Body of pancreas (tissue), 4 donors: ENCODE results near the gene BLOC1S1. TPM values are rescaled to one million over a fixed set of nuclear protein-coding genes. Genes with fewer than 3 reads are reported as not detected.
A peak's percentile ranks its signal among the peaks of the same experiment; 100 is the strongest.

Source experiments
- ATAC-seq: fragments of 150-250 bp; one replicate; pipeline ENCODE4 v1.9.1; 2016
- DNase-seq, 4 donors: peaks; one replicate each; pipeline ENCODE4 v3.0.0-alpha.2; 2019
- H3K27ac ChIP-seq, 4 donors: fragments of 200-600 bp; sonication (generic); 1 replicate in 3 of 4; 2 replicates in 1 of 4; pipeline versions ENCODE4 v1.5.1 to v1.6.1; 2016 to 2019; ENCODE audit warnings: mild to moderate bottlenecking in 1 of 4, mixed read lengths in 1 of 4, moderate library complexity in 1 of 4
- H3K27me3 ChIP-seq, 2 donors: fragments of 200-600 bp; sonication (generic); one replicate each; pipeline ENCODE4 v1.6.0; 2016; ENCODE audit warnings: mild to moderate bottlenecking in 1 of 2
- H3K36me3 ChIP-seq, 2 donors: fragments of 200-600 bp; sonication (generic); replicated peaks in 1 of 2; 2 replicates each; pipeline ENCODE4 v1.5.1; 2016; ENCODE audit warnings: low read depth in 2 of 2; ENCODE audit not compliant: insufficient read depth in 1 of 2
- H3K4me1 ChIP-seq: fragments of 200-600 bp; sonication (generic); one replicate; pipeline ENCODE4 v1.6.0; 2016
- H3K4me3 ChIP-seq, 2 donors: fragments of 200-600 bp; sonication (generic); 1 replicate in 1 of 2; 2 replicates in 1 of 2; pipeline ENCODE4 v1.5.1; 2016 to 2019
- H3K9me3 ChIP-seq, 3 donors: fragments of 200-600 bp; sonication (generic); 1 replicate in 2 of 3; 2 replicates in 1 of 3; pipeline ENCODE4 v1.5.1; 2016
- POLR2A ChIP-seq, 3 donors: fragments of 450-650 bp; IDR thresholded peaks; one replicate each; pipeline ENCODE4 v1.6.1; 2016; ENCODE audit warnings: antibody characterized with exemption in 3 of 3, mild to moderate bottlenecking in 2 of 3
- WGBS, 2 donors: methylation state at CpG; one replicate each; pipeline ENCODE4 v1.1.5; 2017; 5-methylcytosine and 5-hydroxymethylcytosine counted together
- intact Hi-C: fragments of 100-400 bp; cut with DNase I; formaldehyde crosslinking; loops from one replicate; pipeline ENCODE4 v1.15.1; 2023
- total RNA-seq, 2 donors: library from RNA; depleted of rRNA; stranded (reverse); fragments of >200 nt; gene quantifications; one replicate each; pipeline ENCODE4 v1.1.0, GENCODE V29; 2016
- TF ChIP-seq, protein P1 (sequence below), 7 experiments: fragments of 450-650 bp in 4 of 7; fragments of 200-600 bp in 3 of 7; sonication (generic) in 3 of 7; IDR thresholded peaks; one replicate each; pipeline ENCODE4 v1.5.1; 2016 to 2019; ENCODE audit warnings: antibody characterized with exemption in 7 of 7

Gene BLOC1S1
- total RNA-seq, 2 donors from 2014 or later = 86.1 to 105 TPM

DNA sequence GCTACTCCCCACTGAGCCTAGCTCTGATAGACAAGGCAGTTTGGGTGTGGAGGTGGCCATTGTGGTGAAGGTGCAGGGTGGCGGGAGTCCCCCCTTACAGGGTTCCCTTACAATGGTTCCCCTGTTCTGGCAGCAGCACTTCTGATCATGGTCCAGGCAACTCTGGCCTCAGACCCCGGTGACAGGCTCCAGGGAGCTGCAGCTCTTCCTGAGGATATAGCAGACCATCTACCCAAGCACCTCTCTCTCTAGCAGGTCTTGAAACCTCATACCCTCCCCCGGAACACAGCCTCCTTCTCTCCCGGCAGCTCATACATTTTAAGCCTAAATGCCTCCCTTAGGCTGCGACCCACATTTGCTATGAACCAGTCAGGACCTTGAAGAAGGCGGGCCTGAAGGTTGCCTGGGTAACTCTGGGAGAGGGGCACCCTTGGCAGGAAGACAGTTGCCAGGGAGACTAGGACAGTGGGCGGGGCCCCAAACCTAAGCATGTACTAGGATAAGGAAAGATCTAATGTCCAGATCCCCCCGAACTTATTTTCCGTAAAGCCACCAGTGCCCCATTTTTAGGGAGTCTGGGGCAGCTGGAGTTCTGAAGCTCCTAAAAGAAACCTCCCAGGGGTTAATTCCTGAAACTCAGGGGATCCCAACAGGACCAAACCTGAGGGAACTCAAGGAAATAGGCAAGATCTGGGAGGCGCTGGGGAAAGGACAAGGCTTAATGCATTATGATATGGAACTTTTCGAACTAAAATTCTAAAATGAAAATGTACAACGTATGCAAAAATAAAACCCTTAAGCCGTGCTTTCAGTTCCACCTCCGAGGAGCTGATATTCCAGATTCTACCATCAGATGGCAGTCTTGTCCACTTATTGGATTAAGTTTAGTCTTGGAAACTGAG is 22.5 kb downstream of the BLOC1S1 start:
- Histone ChIP-seq H3K27me3 (no peaks in the 10 kb centered on the region), H3K4me3 (peak overlapping the region in 1 of 2 donors; percentile 17), H3K27ac (peak overlapping the region; percentile 23 to 80 (median 68)), H3K36me3 (no peaks in the 10 kb centered on the region), H3K9me3 (no peaks in the 10 kb centered on the region), H3K4me1 (peaks cover 20% of the 10 kb centered on the region)
- ATAC-seq = peak; percentile 62
- peak; percentile 79 to 85 (median 82) for DNase-seq
- 3 to 6% methylated on average over 13 to 14 of the region's 14 CpGs for WGBS, 2 donors
- TF ChIP-seq, protein P1, sequence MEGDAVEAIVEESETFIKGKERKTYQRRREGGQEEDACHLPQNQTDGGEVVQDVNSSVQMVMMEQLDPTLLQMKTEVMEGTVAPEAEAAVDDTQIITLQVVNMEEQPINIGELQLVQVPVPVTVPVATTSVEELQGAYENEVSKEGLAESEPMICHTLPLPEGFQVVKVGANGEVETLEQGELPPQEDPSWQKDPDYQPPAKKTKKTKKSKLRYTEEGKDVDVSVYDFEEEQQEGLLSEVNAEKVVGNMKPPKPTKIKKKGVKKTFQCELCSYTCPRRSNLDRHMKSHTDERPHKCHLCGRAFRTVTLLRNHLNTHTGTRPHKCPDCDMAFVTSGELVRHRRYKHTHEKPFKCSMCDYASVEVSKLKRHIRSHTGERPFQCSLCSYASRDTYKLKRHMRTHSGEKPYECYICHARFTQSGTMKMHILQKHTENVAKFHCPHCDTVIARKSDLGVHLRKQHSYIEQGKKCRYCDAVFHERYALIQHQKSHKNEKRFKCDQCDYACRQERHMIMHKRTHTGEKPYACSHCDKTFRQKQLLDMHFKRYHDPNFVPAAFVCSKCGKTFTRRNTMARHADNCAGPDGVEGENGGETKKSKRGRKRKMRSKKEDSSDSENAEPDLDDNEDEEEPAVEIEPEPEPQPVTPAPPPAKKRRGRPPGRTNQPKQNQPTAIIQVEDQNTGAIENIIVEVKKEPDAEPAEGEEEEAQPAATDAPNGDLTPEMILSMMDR (IDR thresholded peaks at IDR 0.05) = peak; percentile 59 to 97 (median 91)
- TF ChIP-seq POLR2A (IDR thresholded peaks at IDR 0.05) = peak in 1 of 3 donors; percentile 14
- intact Hi-C loops = no loop called here

DNA sequence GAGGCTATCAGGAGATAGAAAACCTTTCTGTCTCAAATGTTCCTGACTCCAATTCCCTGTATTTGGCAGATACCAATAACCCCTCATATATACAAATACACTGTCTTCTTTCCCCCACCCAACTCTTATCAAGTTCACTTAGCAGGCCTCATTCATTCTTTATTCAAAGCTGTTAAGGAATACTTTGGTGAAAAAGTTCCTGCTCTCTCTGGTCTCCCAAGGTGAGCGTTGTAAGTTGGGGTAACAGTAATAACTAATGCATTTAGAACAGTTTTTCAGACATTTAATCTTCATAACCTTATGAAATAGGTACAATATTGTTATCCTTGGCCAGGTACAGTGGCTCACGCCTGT is 23.2 kb downstream of the BLOC1S1 start:
- DNase-seq (no peak), ATAC-seq (no peak)
- H3K4me3 ChIP-seq = no peak overlapping the region
- no peaks in the 10 kb centered on the region for H3K9me3 ChIP-seq
- H3K27me3 ChIP-seq = no peaks in the 10 kb centered on the region
- no peaks in the 10 kb centered on the region for H3K36me3 ChIP-seq
- intact Hi-C loops = no loop called here
- peak overlapping the region in 1 of 4 donors; percentile 65 for H3K27ac ChIP-seq
- TF ChIP-seq POLR2A (IDR thresholded peaks at IDR 0.05) = no peak
- TF ChIP-seq, protein P1 (IDR thresholded peaks at IDR 0.05) = no peak
- H3K4me1 ChIP-seq = peaks cover 26% of the 10 kb centered on the region
- 65 to 71% methylated on average over 2 of the region's 2 CpGs for WGBS, 2 donors

DNA sequence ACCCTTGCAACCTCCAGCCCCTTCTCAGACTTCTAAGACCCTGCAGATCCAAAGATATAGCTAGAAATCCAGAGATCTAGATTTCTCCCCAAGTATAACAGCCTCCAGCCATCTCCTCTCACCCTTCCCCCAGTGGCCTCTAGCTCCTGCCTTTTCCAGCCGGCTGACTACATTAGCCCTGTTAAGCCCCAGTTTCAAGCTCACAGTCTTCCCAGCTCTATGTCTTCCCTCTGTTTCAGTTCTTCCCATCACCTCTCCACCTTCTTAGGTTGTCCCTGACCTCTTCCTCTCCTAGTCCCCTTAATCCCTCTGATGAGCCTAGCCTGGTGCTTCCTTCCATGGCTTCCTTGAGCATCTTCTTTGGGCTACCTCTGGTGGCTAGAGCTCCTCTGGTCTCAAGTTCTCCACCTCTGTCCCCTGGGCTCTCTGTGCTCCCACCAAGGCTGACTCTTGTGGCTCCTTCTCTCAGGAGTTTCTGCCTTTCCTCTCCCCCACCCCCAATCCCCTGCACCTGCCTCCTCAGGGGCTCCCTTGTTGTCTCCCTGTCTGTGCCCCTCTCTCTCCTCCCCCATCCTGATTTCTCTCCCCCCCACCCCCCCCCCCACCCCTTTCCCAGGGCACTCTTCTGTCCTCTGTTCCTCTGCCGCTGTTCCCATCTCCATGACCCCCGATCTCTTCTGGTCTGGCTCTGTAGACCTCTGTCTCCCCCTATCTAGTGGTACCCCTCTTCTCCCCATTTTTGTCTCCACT is 26.3 kb downstream of the BLOC1S1 start:
- Histone ChIP-seq H3K4me1 (peaks cover 39% of the 10 kb centered on the region), H3K36me3 (no peaks in the 10 kb centered on the region), H3K4me3 (no peak overlapping the region), H3K9me3 (no peaks in the 10 kb centered on the region), H3K27ac (no peak overlapping the region), H3K27me3 (no peaks in the 10 kb centered on the region)
- intact Hi-C loops = loop anchor here (10.0 kb wide), 3 partner anchors 83 to 293 kb away; partner anchors contain the start of gene DNAJC14
- TF ChIP-seq, protein P1 (IDR thresholded peaks at IDR 0.05) = no peak
- no peak for TF ChIP-seq POLR2A (IDR thresholded peaks at IDR 0.05)
- no peak for DNase-seq
- WGBS, 2 donors = 30 to 39% methylated on average over 3 of the region's 3 CpGs
- no peak for ATAC-seq

DNA sequence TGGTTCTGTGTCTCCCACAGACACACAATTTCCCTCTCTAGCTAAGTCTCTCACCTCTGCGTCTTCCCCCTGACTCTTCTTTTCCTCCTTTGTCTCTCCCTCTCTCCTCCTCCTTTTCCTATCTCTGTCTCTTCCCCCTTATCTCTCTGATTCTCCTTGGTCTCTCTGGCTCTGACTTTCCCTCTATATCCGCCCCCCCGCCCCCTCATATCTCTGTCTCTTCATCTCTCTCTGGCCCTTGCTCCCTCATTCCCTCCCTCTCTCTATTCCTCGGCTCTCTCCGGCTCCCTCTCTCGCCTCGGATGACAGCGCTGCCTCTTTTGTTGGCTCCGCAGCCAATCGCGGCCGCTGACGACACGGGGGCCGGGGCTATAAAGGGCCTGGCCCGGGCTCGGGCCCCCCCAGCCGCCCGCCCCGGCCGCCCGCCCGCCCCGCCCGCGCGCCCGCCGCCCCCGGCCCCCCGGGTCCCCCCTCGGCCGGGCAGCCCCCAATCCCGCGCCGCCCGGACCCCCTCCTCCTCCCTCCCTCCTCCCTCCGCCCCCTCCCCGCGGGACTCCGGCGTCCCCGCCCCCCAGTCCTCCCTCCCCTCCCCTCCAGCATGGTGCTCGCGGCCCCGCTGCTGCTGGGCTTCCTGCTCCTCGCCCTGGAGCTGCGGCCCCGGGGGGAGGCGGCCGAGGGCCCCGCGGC is 27.0 kb downstream of the BLOC1S1 start, which contains the start of gene GDF11:
GDF11 (plus strand) TSS at position 404 of the 687 bp plus-strand sequence; CDS start at position 599, 195 bp downstream.
- TF ChIP-seq, protein P1 (IDR thresholded peaks at IDR 0.05) = no peak
- TF ChIP-seq POLR2A (IDR thresholded peaks at IDR 0.05) = peak in 2 of 3 donors; percentile 32 to 49
- intact Hi-C loops = loop anchor here (10.0 kb wide), 3 partner anchors 82 to 292 kb away; partner anchors contain the start of gene DNAJC14
- Histone ChIP-seq H3K9me3 (no peaks in the 10 kb centered on the region), H3K36me3 (no peaks in the 10 kb centered on the region), H3K4me3 (peak within 1 kb of the TSS; percentile 28 to 31), H3K27me3 (no peaks in the 10 kb centered on the region), H3K4me1 (peaks cover 31% of the 10 kb centered on the region), H3K27ac (peak within 1 kb of the TSS in 2 of 4 donors; percentile 6 to 32)
- DNase-seq (peak; percentile 56 to 74 (median 68)), ATAC-seq (peak; percentile 56)
- WGBS, 2 donors = 1 to 2% methylated on average over 10 to 11 of the region's 53 CpGs
